Spleen (tissue), 7 donors: ENCODE results near the gene CFAP221.

Experiments used
- POLR2A ChIP-seq, 3 donors: fragments of 450-650 bp; IDR thresholded peaks; one replicate each; pipeline ENCODE4 v1.5.1; 2017; ENCODE audit warnings: antibody characterized with exemption in 3 of 3, mild to moderate bottlenecking in 1 of 3
- TF ChIP-seq, protein P1 (sequence below), 11 experiments: fragments of 200-600 bp in 7 of 11; fragments of 450-650 bp in 4 of 11; sonication (generic) in 4 of 11; IDR thresholded peaks in 8 of 11; conservative IDR thresholded peaks in 3 of 11; 1 replicate in 7 of 11; 2 replicates in 4 of 11; pipeline versions ENCODE4 v1.4.0 to v1.8.0; 2016 to 2021; ENCODE audit warnings: antibody characterized with exemption in 11 of 11, inconsistent platforms in 4 of 11, mild to moderate bottlenecking in 1 of 11
- donor health status: DM: no; HTN: no; CAD: no; lungs with moderate emphysema.
- donor health status: DM: no; HTN: no; CAD: no.
- donor health status: DM: no; HTN: no; CAD: no.

DNA sequence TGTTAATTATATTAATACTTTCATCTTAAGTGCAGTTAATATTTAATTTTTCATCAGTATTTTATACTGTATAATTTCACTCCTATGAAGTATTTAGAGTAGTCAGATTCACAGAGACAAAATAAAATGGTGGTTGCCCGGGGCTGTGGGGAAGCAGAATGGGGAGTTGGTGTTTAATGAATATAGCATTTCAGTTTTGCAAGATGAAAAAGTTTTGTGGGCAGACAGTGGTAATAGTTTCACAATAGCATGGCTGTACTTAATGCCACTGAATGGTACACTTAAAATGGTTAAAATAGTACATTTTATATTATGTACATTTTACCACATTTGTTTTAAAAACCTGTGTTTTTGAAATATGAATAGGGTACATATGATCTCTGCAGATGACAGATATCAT, 31.2 kb downstream of the CFAP221 start:
- TF ChIP-seq, protein P1, sequence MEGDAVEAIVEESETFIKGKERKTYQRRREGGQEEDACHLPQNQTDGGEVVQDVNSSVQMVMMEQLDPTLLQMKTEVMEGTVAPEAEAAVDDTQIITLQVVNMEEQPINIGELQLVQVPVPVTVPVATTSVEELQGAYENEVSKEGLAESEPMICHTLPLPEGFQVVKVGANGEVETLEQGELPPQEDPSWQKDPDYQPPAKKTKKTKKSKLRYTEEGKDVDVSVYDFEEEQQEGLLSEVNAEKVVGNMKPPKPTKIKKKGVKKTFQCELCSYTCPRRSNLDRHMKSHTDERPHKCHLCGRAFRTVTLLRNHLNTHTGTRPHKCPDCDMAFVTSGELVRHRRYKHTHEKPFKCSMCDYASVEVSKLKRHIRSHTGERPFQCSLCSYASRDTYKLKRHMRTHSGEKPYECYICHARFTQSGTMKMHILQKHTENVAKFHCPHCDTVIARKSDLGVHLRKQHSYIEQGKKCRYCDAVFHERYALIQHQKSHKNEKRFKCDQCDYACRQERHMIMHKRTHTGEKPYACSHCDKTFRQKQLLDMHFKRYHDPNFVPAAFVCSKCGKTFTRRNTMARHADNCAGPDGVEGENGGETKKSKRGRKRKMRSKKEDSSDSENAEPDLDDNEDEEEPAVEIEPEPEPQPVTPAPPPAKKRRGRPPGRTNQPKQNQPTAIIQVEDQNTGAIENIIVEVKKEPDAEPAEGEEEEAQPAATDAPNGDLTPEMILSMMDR (IDR thresholded peaks at IDR 0.05 in 8 of 11, conservative IDR thresholded peaks at IDR 0.05 in 3 of 11): no peak
- TF ChIP-seq POLR2A (IDR thresholded peaks at IDR 0.05): no peak
